HL-60 (cell line): ENCODE data around the gene IRF2.

ENCODE experiments used
- CTCF ChIP-seq: IDR thresholded peaks from one replicate; pipeline ENCODE4 v1.5.1; 2011; ENCODE audit warnings: low read length, control low read depth, inconsistent platforms; ENCODE audit not compliant: insufficient read depth
- GABPA ChIP-seq: IDR thresholded peaks from 2 replicates; pipeline ENCODE4 v1.6.1; 2012; ENCODE audit warnings: low read depth
- POLR2AphosphoS5 ChIP-seq: IDR thresholded peaks from 2 replicates; pipeline ENCODE4 v1.6.1; 2012; ENCODE audit warnings: low read depth
- REST ChIP-seq: IDR thresholded peaks from 2 replicates; pipeline ENCODE4 v1.6.1; 2012; ENCODE audit warnings: low read depth; ENCODE audit not compliant: insufficient replicate concordance

- TF ChIP-seq CTCF, result no peak
- no peak for TF ChIP-seq GABPA
- no peak for TF ChIP-seq REST
- peak; percentile 47; the same call in 1 of the 2 replicates for TF ChIP-seq POLR2AphosphoS5
Measured at GRCh38 chr4:184514121-184514988, 40.0 kb upstream of the IRF2 start.
